IMR-90 (cell line): Measurements from ENCODE around the gene ERGIC2. TPM values are rescaled to one million over a fixed set of nuclear protein-coding genes. Genes with fewer than 3 reads are reported as not detected.

Experiments
- ATAC-seq: fragments of 200-7000 bp; cut with Tn5 transposase; 2 replicates; pipeline ENCODE4 v1.9.1; 2020; ENCODE audit warnings: low read depth, mild to moderate bottlenecking, moderate library complexity
- BruUV-seq: library from RNA; stranded (reverse); fragments of 400-500 nt; replicated peaks from 2 replicates; lab custom pipeline; 2021; lab: Mats Ljungman, UMichigan
- CTCF ChIA-PET: fragments of 300-600 bp; formaldehyde crosslinking; extraction: SDS; loops from one replicate; lab custom pipeline; 2021; ENCODE audit warnings: antibody characterized with exemption; lab: Yijun Ruan, JAX
- POLR2A ChIA-PET: fragments of 300-600 bp; sonication (Branson Sonifier 250); formaldehyde crosslinking; loops from one replicate; lab custom pipeline; 2022; ENCODE audit warnings: antibody characterized with exemption; ENCODE audit not compliant: unreplicated experiment; lab: Charles Lee
- DNase-seq: peaks from one replicate; pipeline ENCODE4 v3.0.0; 2013
- H2AFZ ChIP-seq: replicated peaks from 2 replicates; pipeline ENCODE3; 2013; ENCODE audit warnings: low read length, mild to moderate bottlenecking; ENCODE audit not compliant: poor library complexity
- H2AK5ac ChIP-seq: 2 replicates; pipeline ENCODE4 v1.6.1; 2013; ENCODE audit warnings: low read depth, low read length, inconsistent platforms
- H2AK9ac ChIP-seq: replicated peaks from 2 replicates; pipeline ENCODE3; 2013; ENCODE audit warnings: mild to moderate bottlenecking, low read depth, low read length, moderate library complexity; ENCODE audit not compliant: poor library complexity
- H2BK120ac ChIP-seq: 2 replicates; pipeline ENCODE4 v1.6.1; 2013; ENCODE audit warnings: low read depth, low read length, inconsistent platforms
- H2BK15ac ChIP-seq: 3 replicates; pipeline ENCODE4 v1.6.1; 2013; ENCODE audit warnings: low read depth, low read length, inconsistent platforms
- H2BK20ac ChIP-seq: 2 replicates; pipeline ENCODE4 v1.6.1; 2013; ENCODE audit warnings: low read depth, mild to moderate bottlenecking, inconsistent platforms, low read length, moderate library complexity
- H2BK5ac ChIP-seq: 2 replicates; pipeline ENCODE4 v1.6.1; 2013; ENCODE audit warnings: mild to moderate bottlenecking, low read depth, low read length, inconsistent platforms; ENCODE audit not compliant: poor library complexity, severe bottlenecking
- H3K14ac ChIP-seq: replicated peaks from 2 replicates; pipeline ENCODE4 v1.6.1; 2013; ENCODE audit warnings: low read depth, low read length, inconsistent platforms
- H3K18ac ChIP-seq: 2 replicates; pipeline ENCODE4 v1.6.1; 2013; ENCODE audit warnings: low read depth, low read length, control low read depth
- H3K23ac ChIP-seq: 2 replicates; pipeline ENCODE4 v1.6.1; 2013; ENCODE audit warnings: low read depth, low read length, inconsistent platforms
- H3K27ac ChIP-seq: 2 replicates; pipeline ENCODE4 v1.5.1; 2013; ENCODE audit warnings: mild to moderate bottlenecking, control low read depth, low read length; ENCODE audit not compliant: insufficient read depth
- H3K27me3 ChIP-seq: 2 replicates; pipeline ENCODE4 v1.6.1; 2013; ENCODE audit warnings: low read length; ENCODE audit not compliant: control insufficient read depth, insufficient read depth
- H3K36me3 ChIP-seq: 2 replicates; pipeline ENCODE4 v1.6.1; 2013; ENCODE audit warnings: low read length, mixed read lengths; ENCODE audit not compliant: control insufficient read depth, insufficient read depth
- H3K4ac ChIP-seq: 2 replicates; pipeline ENCODE4 v1.6.1; 2013; ENCODE audit warnings: low read depth, low read length, inconsistent platforms
- H3K4me1 ChIP-seq: 2 replicates; pipeline ENCODE4 v1.6.1; 2013; ENCODE audit warnings: low read length, mixed read lengths; ENCODE audit not compliant: control insufficient read depth, insufficient read depth
- H3K4me2 ChIP-seq: 2 replicates; pipeline ENCODE4 v1.6.1; 2013; ENCODE audit warnings: low read depth, mild to moderate bottlenecking, control low read depth, low read length, moderate library complexity
- H3K4me3 ChIP-seq: 2 replicates; pipeline ENCODE4 v1.5.1; 2013; ENCODE audit warnings: low read depth, mild to moderate bottlenecking, control low read depth, low read length, moderate library complexity; ENCODE audit not compliant: insufficient read depth
- H3K56ac ChIP-seq: 2 replicates; pipeline ENCODE4 v1.6.1; 2013; ENCODE audit warnings: low read length, inconsistent platforms; ENCODE audit not compliant: insufficient read depth; ENCODE audit errors: extremely low read depth
- H3K79me1 ChIP-seq, 2 experiments: 2 replicates each; pipeline ENCODE4 v1.6.1; 2013; ENCODE audit warnings: low read length in 2 of 2, inconsistent platforms in 1 of 2, low read depth in 1 of 2
- H3K9ac ChIP-seq: 2 replicates; pipeline ENCODE4 v1.6.1; 2013; ENCODE audit warnings: low read depth, low read length, control low read depth
- H3K9me1 ChIP-seq: 2 replicates; pipeline ENCODE4 v1.6.1; 2013; ENCODE audit warnings: low read length, inconsistent platforms; ENCODE audit not compliant: insufficient read depth
- H3K9me3 ChIP-seq: 2 replicates; pipeline ENCODE4 v1.6.1; 2013; ENCODE audit warnings: low read length; ENCODE audit not compliant: control insufficient read depth, insufficient read depth
- H4K20me1 ChIP-seq: 2 replicates; pipeline ENCODE4 v1.6.1; 2013; ENCODE audit warnings: low read length, inconsistent platforms; ENCODE audit not compliant: insufficient read depth
- H4K5ac ChIP-seq: 2 replicates; pipeline ENCODE4 v1.6.1; 2013; ENCODE audit warnings: mild to moderate bottlenecking, low read depth, low read length, control low read depth
- H4K8ac ChIP-seq, 2 experiments: 2 replicates each; pipeline ENCODE4 v1.6.1; 2013; ENCODE audit warnings: low read depth in 2 of 2, low read length in 2 of 2, control low read depth in 1 of 2, inconsistent platforms in 1 of 2
- H4K91ac ChIP-seq: 2 replicates; pipeline ENCODE4 v1.6.1; 2013; ENCODE audit warnings: low read depth, low read length, inconsistent platforms; ENCODE audit not compliant: insufficient read depth
- BHLHE40 ChIP-seq: fragments of 150-350 bp; IDR thresholded peaks from 2 replicates; pipeline ENCODE4 v1.6.1; 2016; ENCODE audit warnings: mild to moderate bottlenecking, low read depth, low read length
- CEBPB ChIP-seq: IDR thresholded peaks from 2 replicates; pipeline ENCODE4 v1.6.1; 2012; ENCODE audit warnings: low read depth, low read length, improper control_type of control experiment
- CHD1 ChIP-seq: IDR thresholded peaks from 2 replicates; pipeline ENCODE4 v1.6.1; 2012; ENCODE audit warnings: low read depth, low read length, improper control_type of control experiment
- CTCF ChIP-seq: conservative IDR thresholded peaks from 2 replicates; pipeline ENCODE4 v1.5.1; 2012; ENCODE audit warnings: mild to moderate bottlenecking, low read depth, low read length, improper control_type of control experiment
- FOS ChIP-seq: fragments of 150-350 bp; IDR thresholded peaks from 2 replicates; pipeline ENCODE4 v1.6.1; 2016; ENCODE audit warnings: low read depth, low read length
- MAFK ChIP-seq: IDR thresholded peaks from 2 replicates; pipeline ENCODE4 v1.6.1; 2012; ENCODE audit warnings: low read depth, low read length, improper control_type of control experiment
- MAZ ChIP-seq: IDR thresholded peaks from 2 replicates; pipeline ENCODE4 v1.6.1; 2012; ENCODE audit warnings: low read depth, mild to moderate bottlenecking, low read length, improper control_type of control experiment, moderate library complexity, borderline replicate concordance
- MXI1 ChIP-seq: IDR thresholded peaks from 2 replicates; pipeline ENCODE4 v1.6.1; 2012; ENCODE audit warnings: low read depth, mild to moderate bottlenecking, low read length, moderate library complexity, borderline replicate concordance
- NFE2L2 ChIP-seq: fragments of 150-350 bp; IDR thresholded peaks from 2 replicates; pipeline ENCODE4 v1.6.1; 2016; ENCODE audit warnings: low read depth, mild to moderate bottlenecking, low read length
- RCOR1 ChIP-seq: IDR thresholded peaks from 2 replicates; pipeline ENCODE4 v1.6.1; 2012; ENCODE audit warnings: mild to moderate bottlenecking, low read length, improper control_type of control experiment; ENCODE audit not compliant: insufficient replicate concordance
- SMC3 ChIP-seq: fragments of 150-350 bp; IDR thresholded peaks from 2 replicates; pipeline ENCODE4 v1.6.1; 2016; ENCODE audit warnings: low read depth, mild to moderate bottlenecking, antibody characterized with exemption, low read length, moderate library complexity
- dilution Hi-C: fragments of 300-500 bp; cut with HindIII; formaldehyde crosslinking; loops from one replicate; pipeline ENCODE4 v1.14.3; 2018; ENCODE audit warnings: low sequenced_read_pairs; ENCODE audit not compliant: unreplicated experiment
- in situ Hi-C: fragments of 300-500 bp; cut with MboI; formaldehyde crosslinking; loops from 3 replicates; pipeline ENCODE4 v1.14.3; 2019; ENCODE audit warnings: low sequenced_read_pairs, inconsistent platforms, mixed read lengths
- intact Hi-C: fragments of 100-400 bp; cut with micrococcal nuclease; formaldehyde crosslinking; loops from 2 replicates; pipeline ENCODE4 v1.10.0; 2022
- polyA plus RNA-seq, 3 experiments: library from polyadenylated mRNA; depleted of rRNA; stranded (reverse); fragments of >200 nt; gene quantifications; 2 replicates each; pipeline ENCODE4 v1.2.3, GENCODE V29; 2012; ENCODE audit warnings: low replicate concordance in 1 of 3
- total RNA-seq: library from RNA; depleted of rRNA; stranded (reverse); fragments of >200 nt; gene quantifications from 2 replicates; pipeline ENCODE4 v1.2.3, GENCODE V29; 2012
- TF ChIP-seq, protein P1 (sequence below): fragments of 150-350 bp; IDR thresholded peaks from 2 replicates; pipeline ENCODE4 v1.6.1; 2017; ENCODE audit warnings: mild to moderate bottlenecking, antibody characterized with exemption, low read length, low read depth
- TF ChIP-seq, protein P2 (sequence below): fragments of 150-350 bp; IDR thresholded peaks from 2 replicates; pipeline ENCODE4 v1.6.1; 2016; ENCODE audit warnings: low read depth, mild to moderate bottlenecking, low read length, moderate library complexity, borderline replicate concordance

Gene ERGIC2
- total and polyA plus RNA-seq, 2 of the 4 experiments (the other 2 are of a cell fraction), result 41.0 to 45.3 TPM

- H2BK15ac ChIP-seq, result no peak overlapping the region
- no peaks in the 10 kb centered on the region for H3K4me1 ChIP-seq
- no peaks in the 10 kb centered on the region for H3K27me3 ChIP-seq
- H3K79me1 ChIP-seq, result no peaks in the 10 kb centered on the region
- DNase-seq (peak; percentile 36), ATAC-seq (no peak)
- TF ChIP-seq FOS (no peak), CHD1 (no peak), MXI1 (no peak), RCOR1 (no peak), NFE2L2 (no peak), CEBPB (no peak), BHLHE40 (no peak), MAFK (no peak), CTCF (no peak), SMC3 (no peak), MAZ (no peak)
- TF ChIP-seq, protein P1, sequence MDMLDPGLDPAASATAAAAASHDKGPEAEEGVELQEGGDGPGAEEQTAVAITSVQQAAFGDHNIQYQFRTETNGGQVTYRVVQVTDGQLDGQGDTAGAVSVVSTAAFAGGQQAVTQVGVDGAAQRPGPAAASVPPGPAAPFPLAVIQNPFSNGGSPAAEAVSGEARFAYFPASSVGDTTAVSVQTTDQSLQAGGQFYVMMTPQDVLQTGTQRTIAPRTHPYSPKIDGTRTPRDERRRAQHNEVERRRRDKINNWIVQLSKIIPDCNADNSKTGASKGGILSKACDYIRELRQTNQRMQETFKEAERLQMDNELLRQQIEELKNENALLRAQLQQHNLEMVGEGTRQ, result no peak
- TF ChIP-seq, protein P2, sequence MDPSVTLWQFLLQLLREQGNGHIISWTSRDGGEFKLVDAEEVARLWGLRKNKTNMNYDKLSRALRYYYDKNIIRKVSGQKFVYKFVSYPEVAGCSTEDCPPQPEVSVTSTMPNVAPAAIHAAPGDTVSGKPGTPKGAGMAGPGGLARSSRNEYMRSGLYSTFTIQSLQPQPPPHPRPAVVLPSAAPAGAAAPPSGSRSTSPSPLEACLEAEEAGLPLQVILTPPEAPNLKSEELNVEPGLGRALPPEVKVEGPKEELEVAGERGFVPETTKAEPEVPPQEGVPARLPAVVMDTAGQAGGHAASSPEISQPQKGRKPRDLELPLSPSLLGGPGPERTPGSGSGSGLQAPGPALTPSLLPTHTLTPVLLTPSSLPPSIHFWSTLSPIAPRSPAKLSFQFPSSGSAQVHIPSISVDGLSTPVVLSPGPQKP, result no peak
- H3K4me2 ChIP-seq, result no peak overlapping the region
- no peak overlapping the region for H2BK5ac ChIP-seq
- intact Hi-C loops (no loop called here), dilution Hi-C loops (no loop called here), in situ Hi-C loops (no loop called here)
- H3K9me3 ChIP-seq, result no peaks in the 10 kb centered on the region
- no peaks in the 10 kb centered on the region for H3K9me1 ChIP-seq
- H4K20me1 ChIP-seq, result no peaks in the 10 kb centered on the region
- no peak overlapping the region for H3K14ac ChIP-seq
- no TSS peak for BruUV-seq
- H3K9ac ChIP-seq, result no peak overlapping the region
- H2BK20ac ChIP-seq, result no peak overlapping the region
- H2AK9ac ChIP-seq, result no peak overlapping the region
- H4K91ac ChIP-seq, result no peak overlapping the region
- H3K27ac ChIP-seq, result no peak overlapping the region
- H2AFZ ChIP-seq, result no peak overlapping the region
- CTCF ChIA-PET, result no interaction called here
- peaks cover 3% of the 10 kb centered on the region; the same call in 1 of the 2 replicates for H3K36me3 ChIP-seq
- no peak overlapping the region for H4K8ac ChIP-seq
- H4K5ac ChIP-seq, result no peak overlapping the region
- no peak overlapping the region for H2AK5ac ChIP-seq
- no peak overlapping the region for H3K4ac ChIP-seq
- H3K56ac ChIP-seq, result no peak overlapping the region
- H2BK120ac ChIP-seq, result no peak overlapping the region
- H3K23ac ChIP-seq, result no peak overlapping the region
- H3K4me3 ChIP-seq, result no peak overlapping the region
- no peak overlapping the region for H3K18ac ChIP-seq
- POLR2A ChIA-PET, result no interaction called here
Measured at GRCh38 chr12:29350080-29350479, 30.9 kb downstream of the ERGIC2 start.
